Psoas muscle (tissue), 8 donors: ENCODE results near the gene MARK3. TPM values are rescaled to one million over a fixed set of nuclear protein-coding genes. Genes with fewer than 3 reads are reported as not detected.

Source experiments
- ATAC-seq, 4 donors: fragments of 200-7000 bp; cut with Tn5 transposase; one replicate each; pipeline ENCODE4 v1.9.1; 2020; ENCODE audit warnings: moderate library complexity in 3 of 4, mild to moderate bottlenecking in 2 of 4
- DNase-seq, 2 donors: peaks; one replicate each; pipeline ENCODE4 v3.0.0-alpha.2; 2020
- H3K27ac ChIP-seq: fragments of 200-600 bp; one replicate; pipeline ENCODE4 v1.8.0; 2022
- H3K27me3 ChIP-seq, 3 donors: fragments of 200-600 bp in 1 of 3; one replicate each; pipeline versions ENCODE4 v1.6.1 to v1.8.0; 2013 to 2022; ENCODE audit warnings: low read length in 2 of 3, mild to moderate bottlenecking in 2 of 3, moderate library complexity in 1 of 3; ENCODE audit not compliant: insufficient read depth in 3 of 3
- H3K36me3 ChIP-seq, 2 donors: fragments of 200-600 bp in 1 of 2; one replicate each; pipeline versions ENCODE4 v1.6.1 to v1.8.0; 2013 to 2022; ENCODE audit warnings: low read depth in 1 of 2, mild to moderate bottlenecking in 1 of 2, moderate library complexity in 1 of 2; ENCODE audit not compliant: insufficient read depth in 1 of 2
- H3K4me1 ChIP-seq: fragments of 200-600 bp; one replicate; pipeline ENCODE4 v1.8.0; 2022
- H3K4me3 ChIP-seq: fragments of 200-600 bp; one replicate; pipeline ENCODE4 v1.8.0; 2022; ENCODE audit warnings: mild to moderate bottlenecking
- H3K9me3 ChIP-seq: fragments of 200-600 bp; one replicate; pipeline ENCODE4 v1.8.0; 2022
- CTCF ChIP-seq: fragments of 200-600 bp; IDR thresholded peaks from one replicate; pipeline ENCODE4 v1.8.0; 2022; ENCODE audit warnings: antibody characterized with exemption
- WGBS, 3 donors: extraction: QIAGEN DNeasy Blood & Tissue Kit; methylation state at CpG; one replicate each; pipeline versions ENCODE4 v1.1.6 to v1.1.7; 2013; 5-methylcytosine and 5-hydroxymethylcytosine counted together
- intact Hi-C, 2 donors: fragments of 100-400 bp; cut with DNase I; formaldehyde crosslinking; loops; one replicate each; pipeline versions ENCODE4 v1.11.0 to v1.14.2; 2022
- polyA plus RNA-seq, 3 donors: library from polyadenylated mRNA; stranded (reverse); fragments of 200-250 nt; gene quantifications; one replicate each; pipeline ENCODE4 v1.2.3, GENCODE V29; 2013
- total RNA-seq, 4 donors: library from RNA; stranded (reverse); fragmentation: NEBNext Ultra II Directional in 2 of 4; extraction: Animal tissue kit (Norgen Biotek cat#: 25700) in 2 of 4; gene quantifications; one replicate each; pipeline versions ENCODE4 v1.2.1 to v1.2.4, GENCODE V29; 2021 to 2023
- donor health status: healthy with polysubstance abuse.
- donor health status: DM: no; HTN: no; CAD: no; lungs with moderate emphysema.
- donor health status: Bipolar disorder and iron deficiency.
- donor health status: healthy.
- donor health status: DM: yes; HTN: yes; CAD: no.
- donor health status: DM: no; HTN: no; CAD: no.
- donor health status: DM: no; HTN: no; CAD: no.
- donor health status: DM: yes; HTN: yes; CAD: no.

The MARK3 gene
- total and polyA plus RNA-seq, 7 donors = 46.1 to 89.2 (median 63.9) TPM

GRCh38 chr14:103378038-103378854 lies 7.0 kb upstream of the MARK3 start:
- intact Hi-C loops = no loop called here

GRCh38 chr14:103380719-103381377 lies 4.4 kb upstream of the MARK3 start:
- ATAC-seq (no peak), DNase-seq (no peak)
- Histone ChIP-seq H3K4me3 (no peak overlapping the region), H3K27me3 (no peaks in the 10 kb centered on the region), H3K4me1 (peaks cover 6% of the 10 kb centered on the region), H3K27ac (no peak overlapping the region), H3K9me3 (no peaks in the 10 kb centered on the region), H3K36me3 (no peaks in the 10 kb centered on the region)
- WGBS, 3 donors = 0 to 22% (median 16%) methylated on average over 2 of the region's 2 CpGs
- no peak for TF ChIP-seq CTCF
- intact Hi-C loops = loop anchor here in 1 of 2 donors (5.0 kb wide), 1 partner anchor 44 kb away; no protein-coding TSS in a partner anchor

More at GRCh38 chr14:103378038-103378854, 7.0 kb upstream of the MARK3 start:
- WGBS, 3 donors = 79 to 82% (median 80%) methylated on average over 14 of the region's 14 CpGs
- Histone ChIP-seq H3K36me3 (no peaks in the 10 kb centered on the region), H3K27me3 (no peaks in the 10 kb centered on the region), H3K4me3 (no peak overlapping the region), H3K9me3 (no peaks in the 10 kb centered on the region), H3K27ac (no peak overlapping the region), H3K4me1 (no peaks in the 10 kb centered on the region)
- DNase-seq (no peak), ATAC-seq (no peak)
- TF ChIP-seq CTCF = no peak

GRCh38 chr14:103382376-103382775 lies 2.8 kb upstream of the MARK3 start:
- intact Hi-C loops = loop anchor here in 1 of 2 donors (5.0 kb wide), 1 partner anchor 45 kb away; no protein-coding TSS in a partner anchor
- Histone ChIP-seq H3K27me3 (no peaks in the 10 kb centered on the region), H3K36me3 (no peaks in the 10 kb centered on the region), H3K4me3 (no peak overlapping the region), H3K4me1 (peaks cover 7% of the 10 kb centered on the region), H3K27ac (no peak overlapping the region), H3K9me3 (no peaks in the 10 kb centered on the region)
- DNase-seq (no peak), ATAC-seq (no peak)
- WGBS, 3 donors = 72 to 76% (median 73%) methylated on average over 4 of the region's 4 CpGs
- no peak for TF ChIP-seq CTCF

- Histone ChIP-seq H3K27me3 (no peaks in the 10 kb centered on the region), H3K4me3 (peak overlapping the region; percentile 98), H3K27ac (peak overlapping the region; percentile 99), H3K36me3 (no peaks in the 10 kb centered on the region), H3K4me1 (peaks cover 20% of the 10 kb centered on the region), H3K9me3 (no peaks in the 10 kb centered on the region)
- DNase-seq (no peak), ATAC-seq (peak in 2 of 4 donors; percentile 1 to 15)
- TF ChIP-seq CTCF = no peak
- intact Hi-C loops = loop anchor here (2.0 to 5.0 kb wide), 2 partner anchors 47 to 50 kb away; partner anchors contain the start of gene EIF5 (in 1 of the 2)
- 8 to 10% (median 9%) methylated on average over 31 of the region's 31 CpGs for WGBS, 3 donors
These were observed 614 bp upstream of the MARK3 start for GRCh38 chr14:103384450-103385151.
